WI38 (cell line): Measurements from ENCODE around the gene C1orf115.

Source experiments
- H3K4me3 ChIP-seq: 2 replicates; pipeline ENCODE4 v1.5.1; 2011; ENCODE audit warnings: low read depth, mild to moderate bottlenecking, control low read depth, low read length
- TF ChIP-seq, protein P1 (sequence below): IDR thresholded peaks from 2 replicates; pipeline ENCODE4 v1.5.1; 2012; ENCODE audit warnings: low read depth, mild to moderate bottlenecking, control low read depth, low read length

The C1orf115 gene, protein sequence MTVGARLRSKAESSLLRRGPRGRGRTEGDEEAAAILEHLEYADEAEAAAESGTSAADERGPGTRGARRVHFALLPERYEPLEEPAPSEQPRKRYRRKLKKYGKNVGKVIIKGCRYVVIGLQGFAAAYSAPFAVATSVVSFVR

DNA sequence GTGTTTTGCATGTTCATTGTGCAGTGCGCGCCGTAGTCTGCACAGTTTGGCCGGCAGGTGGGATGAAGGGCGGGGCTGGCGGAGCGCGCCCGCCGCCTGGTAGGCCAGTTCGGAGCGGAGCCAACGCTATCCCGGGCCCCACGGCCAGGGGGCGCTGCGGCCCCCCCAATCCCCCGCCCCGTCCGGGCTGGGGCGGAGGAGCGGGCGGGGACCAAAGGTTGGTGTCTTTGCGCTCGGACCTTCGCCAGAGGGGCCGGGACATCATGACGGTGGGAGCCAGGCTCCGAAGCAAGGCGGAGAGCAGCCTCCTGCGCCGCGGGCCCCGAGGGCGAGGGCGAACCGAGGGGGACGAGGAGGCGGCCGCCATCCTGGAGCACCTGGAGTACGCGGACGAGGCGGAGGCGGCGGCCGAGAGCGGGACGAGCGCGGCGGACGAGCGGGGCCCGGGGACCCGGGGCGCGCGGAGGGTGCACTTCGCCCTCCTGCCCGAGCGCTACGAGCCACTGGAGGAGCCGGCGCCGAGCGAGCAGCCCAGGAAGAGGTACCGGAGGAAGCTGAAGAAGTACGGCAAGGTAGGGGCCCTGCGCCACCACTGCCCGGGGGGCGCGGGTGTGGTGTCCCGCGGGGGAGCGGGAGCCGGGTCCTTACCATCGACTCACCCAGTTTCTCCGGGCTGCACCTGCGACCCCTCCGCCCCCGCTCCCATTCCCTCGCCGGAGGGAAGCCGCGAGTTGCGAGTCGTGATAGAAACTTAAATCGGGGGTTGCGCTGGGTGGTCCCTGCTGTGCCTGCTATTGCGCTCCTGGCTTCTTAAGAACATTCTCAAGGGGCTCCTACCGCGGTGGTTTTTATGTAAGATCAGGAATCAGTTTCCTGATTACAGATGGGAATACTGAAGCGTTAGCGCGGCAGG, at the start of gene C1orf115:
C1orf115 (plus strand) TSS at position 224 of the 913 bp plus-strand sequence; CDS start at position 264, 40 bp downstream.
- H3K4me3 ChIP-seq: peak within 1 kb of the TSS; percentile 35
- TF ChIP-seq, protein P1, sequence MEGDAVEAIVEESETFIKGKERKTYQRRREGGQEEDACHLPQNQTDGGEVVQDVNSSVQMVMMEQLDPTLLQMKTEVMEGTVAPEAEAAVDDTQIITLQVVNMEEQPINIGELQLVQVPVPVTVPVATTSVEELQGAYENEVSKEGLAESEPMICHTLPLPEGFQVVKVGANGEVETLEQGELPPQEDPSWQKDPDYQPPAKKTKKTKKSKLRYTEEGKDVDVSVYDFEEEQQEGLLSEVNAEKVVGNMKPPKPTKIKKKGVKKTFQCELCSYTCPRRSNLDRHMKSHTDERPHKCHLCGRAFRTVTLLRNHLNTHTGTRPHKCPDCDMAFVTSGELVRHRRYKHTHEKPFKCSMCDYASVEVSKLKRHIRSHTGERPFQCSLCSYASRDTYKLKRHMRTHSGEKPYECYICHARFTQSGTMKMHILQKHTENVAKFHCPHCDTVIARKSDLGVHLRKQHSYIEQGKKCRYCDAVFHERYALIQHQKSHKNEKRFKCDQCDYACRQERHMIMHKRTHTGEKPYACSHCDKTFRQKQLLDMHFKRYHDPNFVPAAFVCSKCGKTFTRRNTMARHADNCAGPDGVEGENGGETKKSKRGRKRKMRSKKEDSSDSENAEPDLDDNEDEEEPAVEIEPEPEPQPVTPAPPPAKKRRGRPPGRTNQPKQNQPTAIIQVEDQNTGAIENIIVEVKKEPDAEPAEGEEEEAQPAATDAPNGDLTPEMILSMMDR: peak; percentile 81

DNA sequence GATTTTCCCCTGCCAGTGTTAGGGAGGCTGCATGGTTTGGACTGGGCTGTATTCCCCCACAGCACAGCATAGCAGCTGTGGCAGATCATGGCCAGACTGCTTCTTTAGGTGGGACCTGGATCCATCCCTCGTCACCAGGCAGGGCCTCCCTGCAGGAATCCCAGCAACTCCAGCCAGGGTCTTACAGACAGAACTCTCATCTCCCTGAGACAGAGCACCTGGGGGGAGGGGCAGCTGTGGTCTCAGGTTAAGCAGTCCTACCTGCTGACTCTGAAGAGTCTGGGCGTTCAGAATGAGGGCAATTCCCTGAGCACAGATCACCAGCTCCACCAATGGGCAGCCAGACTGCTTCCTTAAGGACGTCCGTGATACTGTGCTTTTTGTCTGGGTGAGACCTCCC, 47.9 kb upstream of the C1orf115 start:
- TF ChIP-seq, protein P1: no peak
- H3K4me3 ChIP-seq: no peak overlapping the region

DNA sequence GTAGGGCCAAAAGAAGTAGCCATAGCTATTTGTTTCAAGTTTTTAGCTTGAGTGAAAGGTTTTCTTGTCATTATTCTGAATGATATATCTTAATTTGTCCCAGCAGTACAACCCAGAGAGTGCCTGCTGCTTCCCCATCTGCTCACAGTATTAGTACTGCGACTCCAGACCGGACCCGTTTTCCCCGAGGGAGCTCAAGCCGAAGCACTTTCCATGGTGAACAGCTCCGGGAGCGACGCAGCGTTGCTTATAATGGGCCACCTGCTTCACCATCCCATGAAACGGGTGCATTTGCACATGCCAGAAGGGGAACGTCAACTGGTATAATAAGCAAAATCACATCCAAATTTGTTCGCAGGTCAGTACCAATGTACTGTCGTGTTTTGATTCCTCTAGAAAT, 37.2 kb upstream of the C1orf115 start:
- TF ChIP-seq, protein P1: no peak

DNA sequence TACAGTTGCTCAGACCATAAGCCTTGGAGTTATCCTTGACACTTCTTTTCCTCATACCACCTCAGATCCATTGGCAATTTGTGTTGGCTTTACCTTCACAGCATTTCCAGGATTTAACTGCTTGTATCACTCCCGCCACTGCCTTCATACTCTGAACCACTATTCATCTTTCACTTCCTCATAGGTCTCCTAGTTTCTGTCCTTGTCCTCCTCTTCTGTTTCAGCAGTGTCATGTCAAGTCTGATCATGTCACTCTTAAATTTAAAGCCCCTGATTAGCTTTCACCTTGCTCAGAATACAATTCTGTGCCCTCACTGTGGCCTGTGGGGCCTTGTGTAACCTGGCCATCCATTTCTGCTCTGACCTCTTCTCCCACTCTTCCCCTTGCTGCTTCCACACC, 34.7 kb upstream of the C1orf115 start:
- no peak overlapping the region for H3K4me3 ChIP-seq
- TF ChIP-seq, protein P1: no peak

More for the DNA sequence above, 37.2 kb upstream of the C1orf115 start:
- H3K4me3 ChIP-seq: no peak overlapping the region

DNA sequence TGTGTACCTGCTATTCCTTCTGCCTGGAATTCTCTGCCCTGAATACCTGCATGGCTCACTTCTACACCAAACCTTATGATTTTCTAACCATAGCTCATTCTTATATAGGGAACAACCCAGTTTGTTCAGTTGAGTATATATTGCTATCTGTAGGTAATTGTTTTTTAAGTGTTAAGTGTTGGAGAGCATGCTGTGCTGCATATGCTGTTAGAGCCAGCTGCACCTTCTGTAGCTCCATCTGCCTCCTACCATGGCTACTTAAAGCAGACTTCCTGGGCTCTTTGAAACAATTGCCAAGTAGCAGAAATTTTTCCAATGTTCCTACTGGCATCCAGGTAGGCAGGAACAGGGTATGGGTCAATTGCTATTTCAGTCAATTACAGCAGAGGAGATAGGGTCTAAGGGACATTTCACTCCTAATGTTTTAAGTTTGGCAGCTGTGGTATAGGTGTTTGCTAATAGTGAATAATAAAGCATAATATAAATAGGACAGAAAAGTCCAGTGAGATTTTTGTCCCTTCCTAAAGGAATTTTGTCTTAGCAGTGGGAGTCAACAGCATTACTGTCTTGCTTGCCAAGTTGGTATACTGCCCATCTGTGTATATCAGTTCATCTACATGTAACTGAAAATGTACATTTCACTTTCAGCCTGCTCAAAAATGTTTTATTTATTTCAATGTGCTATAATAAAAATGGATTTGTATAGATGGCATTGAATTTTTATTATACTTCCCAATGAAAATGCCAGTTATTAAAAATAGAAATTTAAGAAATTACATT, 34.0 kb upstream of the C1orf115 start:
- TF ChIP-seq, protein P1: no peak
- H3K4me3 ChIP-seq: no peak overlapping the region

DNA sequence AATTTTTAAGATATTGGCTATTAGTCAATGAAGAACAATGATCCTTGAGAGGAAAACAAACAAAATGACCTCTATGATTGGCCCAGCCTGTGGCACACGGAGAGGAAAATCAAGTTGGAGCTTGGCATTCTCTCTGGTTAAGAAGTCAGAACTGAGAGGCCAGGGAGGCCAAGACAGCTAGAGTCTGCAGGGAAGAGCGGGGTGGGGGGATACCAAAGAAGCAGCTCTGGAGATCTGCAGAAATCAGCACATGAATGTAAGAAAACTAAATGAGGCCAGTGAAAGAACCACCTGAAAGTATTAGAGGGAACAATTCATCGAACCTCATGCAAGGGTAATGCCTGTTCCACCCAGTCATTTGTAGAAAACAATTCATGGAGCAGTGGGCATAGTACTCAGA, 23.8 kb upstream of the C1orf115 start:
- TF ChIP-seq, protein P1: no peak
- H3K4me3 ChIP-seq: no peak overlapping the region
